Endothelial cell of umbilical vein (primary cell): Measurements from ENCODE around the gene OPCML. TPM values are rescaled to one million over a fixed set of nuclear protein-coding genes. Genes with fewer than 3 reads are reported as not detected.

Experiments
- BruUV-seq: library from RNA; stranded (reverse); fragments of 400-500 nt; replicated peaks from 2 replicates; lab custom pipeline; 2021; lab: Mats Ljungman, UMichigan
- CTCF ChIA-PET: fragments of 300-600, 350-600 bp; sonication (Branson Sonifier 250); formaldehyde crosslinking; loops from one replicate; lab custom pipeline; 2021; ENCODE audit warnings: antibody characterized with exemption, inconsistent platforms; lab: Charles Lee
- POLR2A ChIA-PET: fragments of 300-600, 350-600 bp; sonication (Branson Sonifier 250); formaldehyde crosslinking; loops from one replicate; lab custom pipeline; 2021; ENCODE audit warnings: antibody characterized with exemption, inconsistent platforms; lab: Charles Lee
- DNase-seq: peaks from one replicate; pipeline ENCODE4 v3.0.0-alpha.2; 2011; ENCODE audit warnings: low read depth, low spot score
- FAIRE-seq: peaks from 2 replicates; lab custom pipeline; 2011; peaks lifted over from hg19 to GRCh38; lab: Jason Lieb, UNC
- H2AFZ ChIP-seq: 2 replicates; pipeline ENCODE4 v1.6.0; 2012; ENCODE audit warnings: low read depth, low read length, control low read depth, inconsistent platforms
- H3K27ac ChIP-seq: 2 replicates; pipeline ENCODE4 v1.5.1; 2011; ENCODE audit warnings: low read depth, mild to moderate bottlenecking, control low read depth, low read length, moderate library complexity; ENCODE audit not compliant: insufficient read depth
- H3K27me3 ChIP-seq, 2 experiments: 2 replicates each; pipeline versions ENCODE4 v1.6.0 to v1.6.1; 2011; ENCODE audit warnings: low read length in 2 of 2, mixed read lengths in 1 of 2; ENCODE audit not compliant: control insufficient read depth in 2 of 2, insufficient read depth in 2 of 2
- H3K36me3 ChIP-seq, 2 experiments: 2 replicates in 1 of 2; 3 replicates in 1 of 2; pipeline ENCODE4 v1.5.1; 2011; ENCODE audit warnings: low read length in 2 of 2, mild to moderate bottlenecking in 1 of 2, moderate library complexity in 1 of 2; ENCODE audit not compliant: control insufficient read depth in 2 of 2, insufficient read depth in 2 of 2; ENCODE audit errors: extremely low read depth in 1 of 2
- H3K4me1 ChIP-seq: 3 replicates; pipeline ENCODE4 v1.5.1; 2011; ENCODE audit warnings: mild to moderate bottlenecking, low read length; ENCODE audit not compliant: control insufficient read depth, insufficient read depth; ENCODE audit errors: extremely low read depth
- H3K4me2 ChIP-seq: 2 replicates; pipeline ENCODE4 v1.6.1; 2011; ENCODE audit warnings: low read length, control low read depth, mixed read lengths; ENCODE audit not compliant: insufficient read depth
- H3K4me3 ChIP-seq, 3 experiments: fragments of 200-600 bp in 1 of 3; sonication (generic), shearing (Covaris generic) in 1 of 3; replicated peaks in 1 of 3; 2 replicates each; pipeline ENCODE4 v1.5.1; 2011 to 2016; ENCODE audit warnings: control low read depth in 3 of 3, low read length in 3 of 3, mild to moderate bottlenecking in 2 of 3, inconsistent platforms in 1 of 3, low read depth in 1 of 3, moderate library complexity in 1 of 3; ENCODE audit not compliant: insufficient read depth in 1 of 3
- H3K79me2 ChIP-seq: 2 replicates; pipeline ENCODE4 v1.6.0; 2012; ENCODE audit warnings: low read length, inconsistent platforms; ENCODE audit not compliant: control insufficient read depth, insufficient read depth
- H3K9ac ChIP-seq: replicated peaks from 2 replicates; pipeline ENCODE3; 2011; ENCODE audit warnings: low read length, control low read depth; ENCODE audit not compliant: insufficient read depth; ENCODE audit errors: extremely low read depth
- H3K9me1 ChIP-seq: replicated peaks from 3 replicates; pipeline ENCODE4 v1.6.0; 2011; ENCODE audit warnings: mild to moderate bottlenecking, low read length; ENCODE audit not compliant: control insufficient read depth, insufficient read depth; ENCODE audit errors: extremely low read depth
- H3K9me3 ChIP-seq: replicated peaks from 2 replicates; pipeline ENCODE4 v1.5.1; 2012; ENCODE audit warnings: low read length, inconsistent platforms; ENCODE audit not compliant: control insufficient read depth, insufficient read depth
- H4K20me1 ChIP-seq: replicated peaks from 2 replicates; pipeline ENCODE3; 2011; ENCODE audit warnings: mild to moderate bottlenecking, low read length; ENCODE audit not compliant: control insufficient read depth, insufficient read depth; ENCODE audit errors: extremely low read depth
- EZH2 ChIP-seq: IDR thresholded peaks from 2 replicates; pipeline ENCODE4 v1.6.1; 2012; ENCODE audit warnings: borderline replicate concordance, low read depth, mild to moderate bottlenecking, moderate library complexity, low read length, inconsistent platforms; ENCODE audit not compliant: severe bottlenecking
- FOS ChIP-seq: IDR thresholded peaks from 2 replicates; pipeline ENCODE4 v1.6.1; 2011; ENCODE audit warnings: mild to moderate bottlenecking, low read length, moderate library complexity, borderline replicate concordance; ENCODE audit not compliant: insufficient read depth
- GATA2 ChIP-seq: IDR thresholded peaks from 2 replicates; pipeline ENCODE4 v1.7.0; 2011; ENCODE audit warnings: low read depth, mild to moderate bottlenecking, moderate library complexity, mixed read lengths, low read length; ENCODE audit not compliant: insufficient read length, insufficient read depth
- JUN ChIP-seq: IDR thresholded peaks from 2 replicates; pipeline ENCODE4 v1.6.1; 2011; ENCODE audit warnings: borderline replicate concordance, low read depth; ENCODE audit not compliant: insufficient read length, insufficient read depth
- MYC ChIP-seq: IDR thresholded peaks from one replicate; pipeline ENCODE4 v1.6.1; 2011; ENCODE audit warnings: mild to moderate bottlenecking, low read depth, low read length
- POLR2A ChIP-seq: IDR thresholded peaks from 2 replicates; pipeline ENCODE4 v1.6.1; 2012; ENCODE audit warnings: low read depth, mild to moderate bottlenecking, control low read depth, low read length
- POLR2AphosphoS5 ChIP-seq: IDR thresholded peaks from 2 replicates; pipeline ENCODE4 v1.6.1; 2012; ENCODE audit warnings: low read depth, mild to moderate bottlenecking, control low read depth, low read length, moderate library complexity; ENCODE audit not compliant: insufficient read depth
- dilution Hi-C: fragments of 300-500 bp; cut with MboI; formaldehyde crosslinking; loops from one replicate; pipeline ENCODE4 v1.15.0; 2019; ENCODE audit warnings: low sequenced_read_pairs; ENCODE audit not compliant: extremely low pct_ligation_motif_present
- intact Hi-C: fragments of 100-400 bp; cut with micrococcal nuclease; formaldehyde crosslinking; loops from one replicate; pipeline ENCODE4 v1.10.0; 2022
- polyA plus RNA-seq, 4 experiments: library from polyadenylated mRNA; depleted of rRNA in 3 of 4; stranded (reverse) in 3 of 4; unstranded in 1 of 4; fragments of >200 nt; gene quantifications; 2 replicates each; pipeline versions ENCODE4 v1.2.1 to v1.2.3, GENCODE V29; 2011 to 2012; ENCODE audit warnings: missing spikeins in 1 of 4
- total RNA-seq: library from RNA; stranded (reverse); gene quantifications from 2 replicates; pipeline ENCODE4 v1.2.3, GENCODE V29; 2021
- TF ChIP-seq, protein P1 (sequence below): IDR thresholded peaks from 2 replicates; pipeline ENCODE4 v1.6.1; 2011; ENCODE audit not compliant: insufficient read depth, insufficient read length
- TF ChIP-seq, protein P2 (sequence below), 2 donors: IDR thresholded peaks; 1 replicate in 1 of 2; 2 replicates in 1 of 2; pipeline ENCODE4 v1.5.1; 2011; ENCODE audit warnings: low read length in 2 of 2, mild to moderate bottlenecking in 2 of 2, moderate library complexity in 2 of 2, control low read depth in 1 of 2, inconsistent platforms in 1 of 2, low read depth in 1 of 2; ENCODE audit not compliant: insufficient read depth in 1 of 2; ENCODE audit errors: extremely low read depth in 1 of 2

The OPCML gene
- total and polyA plus RNA-seq, 2 donors (not counting 3 experiments of a cell fraction or from before 2014, with no cell fraction given): not detected

DNA sequence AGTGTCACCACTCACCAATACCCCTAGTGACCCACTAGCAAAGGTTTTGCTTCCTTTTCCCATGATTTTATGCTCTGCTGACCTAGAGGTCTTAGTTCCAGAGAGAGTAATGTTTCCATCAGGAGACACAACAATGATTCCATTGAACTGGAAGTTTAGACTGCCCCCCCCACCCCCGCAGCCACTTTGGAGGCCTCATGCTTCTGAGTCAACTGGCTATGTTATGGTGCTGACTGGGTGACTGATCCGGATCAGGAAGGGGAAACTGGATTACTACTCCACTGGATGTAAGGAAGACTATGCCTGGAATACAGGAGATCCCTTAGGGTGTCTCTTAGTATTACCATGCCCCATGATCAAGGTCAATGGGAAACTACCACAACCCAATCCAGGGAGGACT is 633.6 kb downstream of the OPCML start:
- no peak for FAIRE-seq
- CTCF ChIA-PET: no interaction called here
- dilution Hi-C loops: no loop called here

More for the DNA sequence above, 633.6 kb downstream of the OPCML start:
- TF ChIP-seq FOS (no peak), POLR2AphosphoS5 (no peak), JUN (no peak), MYC (no peak), EZH2 (no peak), POLR2A (no peak), GATA2 (no peak)
- TF ChIP-seq, protein P1, sequence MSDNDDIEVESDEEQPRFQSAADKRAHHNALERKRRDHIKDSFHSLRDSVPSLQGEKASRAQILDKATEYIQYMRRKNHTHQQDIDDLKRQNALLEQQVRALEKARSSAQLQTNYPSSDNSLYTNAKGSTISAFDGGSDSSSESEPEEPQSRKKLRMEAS: no peak
- TF ChIP-seq, protein P2, sequence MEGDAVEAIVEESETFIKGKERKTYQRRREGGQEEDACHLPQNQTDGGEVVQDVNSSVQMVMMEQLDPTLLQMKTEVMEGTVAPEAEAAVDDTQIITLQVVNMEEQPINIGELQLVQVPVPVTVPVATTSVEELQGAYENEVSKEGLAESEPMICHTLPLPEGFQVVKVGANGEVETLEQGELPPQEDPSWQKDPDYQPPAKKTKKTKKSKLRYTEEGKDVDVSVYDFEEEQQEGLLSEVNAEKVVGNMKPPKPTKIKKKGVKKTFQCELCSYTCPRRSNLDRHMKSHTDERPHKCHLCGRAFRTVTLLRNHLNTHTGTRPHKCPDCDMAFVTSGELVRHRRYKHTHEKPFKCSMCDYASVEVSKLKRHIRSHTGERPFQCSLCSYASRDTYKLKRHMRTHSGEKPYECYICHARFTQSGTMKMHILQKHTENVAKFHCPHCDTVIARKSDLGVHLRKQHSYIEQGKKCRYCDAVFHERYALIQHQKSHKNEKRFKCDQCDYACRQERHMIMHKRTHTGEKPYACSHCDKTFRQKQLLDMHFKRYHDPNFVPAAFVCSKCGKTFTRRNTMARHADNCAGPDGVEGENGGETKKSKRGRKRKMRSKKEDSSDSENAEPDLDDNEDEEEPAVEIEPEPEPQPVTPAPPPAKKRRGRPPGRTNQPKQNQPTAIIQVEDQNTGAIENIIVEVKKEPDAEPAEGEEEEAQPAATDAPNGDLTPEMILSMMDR (IDR thresholded peaks at IDR 0.05; ENCODE audit: extremely low read depth in 1 of 2, insufficient read depth in 1 of 2, low read depth in 1 of 2, low read length in 2 of 2): no peak
- no peaks in the 10 kb centered on the region for H3K27me3 ChIP-seq
- H3K36me3 ChIP-seq: no peaks in the 10 kb centered on the region
- H3K9me1 ChIP-seq: no peaks in the 10 kb centered on the region
- POLR2A ChIA-PET: no interaction called here
- H3K27ac ChIP-seq: no peak overlapping the region
- no peak for DNase-seq
- no peak overlapping the region for H3K9ac ChIP-seq
- H2AFZ ChIP-seq: no peak overlapping the region
- peaks cover 4% of the 10 kb centered on the region for H3K9me3 ChIP-seq
- BruUV-seq: no TSS peak
- no peaks in the 10 kb centered on the region for H3K4me1 ChIP-seq
- intact Hi-C loops: no loop called here
- no peak overlapping the region for H3K4me2 ChIP-seq
- no peaks in the 10 kb centered on the region for H3K79me2 ChIP-seq
- H3K4me3 ChIP-seq: no peak overlapping the region
- H4K20me1 ChIP-seq: no peaks in the 10 kb centered on the region
